ENCODE measurements around the gene STXBP5. TPM values are rescaled to one million over a fixed set of nuclear protein-coding genes. Genes with fewer than 3 reads are reported as not detected.
A peak's percentile ranks its signal among the peaks of the same experiment; 100 is the strongest.
"Not testable (repeated sequence)": the region's sequence is repeated elsewhere in the genome, so short reads cannot be mapped to it uniquely, and the experiment has no call there.

STXBP5 gene
- total RNA-seq, 6 experiments from 2014 or later = 29.5 to 36.2 (median 32.1) TPM

GRCh38 chr6:147378819-147379218 lies 174.6 kb downstream of the STXBP5 start:
- H3K4me3 Mint-ChIP-seq = no peak overlapping the region
- H3K27ac Mint-ChIP-seq = no peak overlapping the region
- H3K9me3 Mint-ChIP-seq = no peaks in the 10 kb centered on the region
- peaks cover 42% of the 10 kb centered on the region for H3K36me3 Mint-ChIP-seq (ENCODE audit: low read depth)
- H3K4me1 Mint-ChIP-seq (ENCODE audit: low read depth) = peaks cover 30% of the 10 kb centered on the region
- no peak for DNase-seq
- TF ChIP-seq, protein P1, sequence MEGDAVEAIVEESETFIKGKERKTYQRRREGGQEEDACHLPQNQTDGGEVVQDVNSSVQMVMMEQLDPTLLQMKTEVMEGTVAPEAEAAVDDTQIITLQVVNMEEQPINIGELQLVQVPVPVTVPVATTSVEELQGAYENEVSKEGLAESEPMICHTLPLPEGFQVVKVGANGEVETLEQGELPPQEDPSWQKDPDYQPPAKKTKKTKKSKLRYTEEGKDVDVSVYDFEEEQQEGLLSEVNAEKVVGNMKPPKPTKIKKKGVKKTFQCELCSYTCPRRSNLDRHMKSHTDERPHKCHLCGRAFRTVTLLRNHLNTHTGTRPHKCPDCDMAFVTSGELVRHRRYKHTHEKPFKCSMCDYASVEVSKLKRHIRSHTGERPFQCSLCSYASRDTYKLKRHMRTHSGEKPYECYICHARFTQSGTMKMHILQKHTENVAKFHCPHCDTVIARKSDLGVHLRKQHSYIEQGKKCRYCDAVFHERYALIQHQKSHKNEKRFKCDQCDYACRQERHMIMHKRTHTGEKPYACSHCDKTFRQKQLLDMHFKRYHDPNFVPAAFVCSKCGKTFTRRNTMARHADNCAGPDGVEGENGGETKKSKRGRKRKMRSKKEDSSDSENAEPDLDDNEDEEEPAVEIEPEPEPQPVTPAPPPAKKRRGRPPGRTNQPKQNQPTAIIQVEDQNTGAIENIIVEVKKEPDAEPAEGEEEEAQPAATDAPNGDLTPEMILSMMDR (IDR thresholded peaks at IDR 0.05) = no peak
- peaks cover 2% of the 10 kb centered on the region; the same call in 1 of the 2 replicates for H3K27me3 Mint-ChIP-seq (ENCODE audit: insufficient read depth)

DNA sequence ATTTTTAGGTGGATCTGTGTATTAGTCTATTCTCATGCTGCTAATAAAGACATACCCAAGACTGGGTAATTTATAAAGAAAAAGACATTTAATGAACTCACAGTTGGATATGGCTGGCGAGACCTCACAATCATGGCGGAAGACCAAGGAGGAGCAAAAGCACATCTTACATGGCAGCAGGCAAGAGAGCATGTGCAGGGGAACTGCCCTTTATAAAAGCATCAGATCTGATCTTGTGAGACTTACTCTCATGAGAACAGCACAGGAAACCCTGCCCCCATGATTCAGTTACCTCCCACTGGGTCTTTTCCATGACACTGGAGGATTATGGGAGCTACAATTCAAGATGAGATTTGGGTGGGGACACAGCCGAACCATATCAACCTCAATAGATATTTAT lies 176.6 kb downstream of the STXBP5 start:
- not testable (repeated sequence) for H3K4me3 Mint-ChIP-seq; DNase-seq; H3K9me3 Mint-ChIP-seq; H3K27me3 Mint-ChIP-seq (ENCODE audit: insufficient read depth)
- peak overlapping the region; percentile 19; the same call in 1 of the 2 replicates for H3K27ac Mint-ChIP-seq
- peaks cover 30% of the 10 kb centered on the region for H3K4me1 Mint-ChIP-seq (ENCODE audit: low read depth)
- peaks cover 34% of the 10 kb centered on the region for H3K36me3 Mint-ChIP-seq (ENCODE audit: low read depth)

GRCh38 chr6:147381712-147382111 lies 177.5 kb downstream of the STXBP5 start:
- Mint-ChIP-seq H3K4me1 (ENCODE audit: low read depth) (peaks cover 30% of the 10 kb centered on the region), H3K27ac (peak overlapping the region; percentile 83), H3K4me3 (peak overlapping the region; percentile 71), H3K9me3 (no peaks in the 10 kb centered on the region), H3K27me3 (ENCODE audit: insufficient read depth) (no peaks in the 10 kb centered on the region), H3K36me3 (ENCODE audit: low read depth) (peaks cover 29% of the 10 kb centered on the region)
- peak; percentile 65 for DNase-seq
- TF ChIP-seq, protein P1 (IDR thresholded peaks at IDR 0.05) = no peak

GRCh38 chr6:147382945-147383554 lies 178.8 kb downstream of the STXBP5 start:
- peaks cover 30% of the 10 kb centered on the region for H3K4me1 Mint-ChIP-seq (ENCODE audit: low read depth)
- TF ChIP-seq, protein P1 (IDR thresholded peaks at IDR 0.05) = peak; percentile 90
- peak; percentile 53 for DNase-seq
- no peak overlapping the region for H3K4me3 Mint-ChIP-seq
- H3K9me3 Mint-ChIP-seq = no peaks in the 10 kb centered on the region
- H3K36me3 Mint-ChIP-seq (ENCODE audit: low read depth) = peaks cover 23% of the 10 kb centered on the region
- no peaks in the 10 kb centered on the region for H3K27me3 Mint-ChIP-seq (ENCODE audit: insufficient read depth)
- no peak overlapping the region; the same call in 1 of the 2 replicates for H3K27ac Mint-ChIP-seq

DNA sequence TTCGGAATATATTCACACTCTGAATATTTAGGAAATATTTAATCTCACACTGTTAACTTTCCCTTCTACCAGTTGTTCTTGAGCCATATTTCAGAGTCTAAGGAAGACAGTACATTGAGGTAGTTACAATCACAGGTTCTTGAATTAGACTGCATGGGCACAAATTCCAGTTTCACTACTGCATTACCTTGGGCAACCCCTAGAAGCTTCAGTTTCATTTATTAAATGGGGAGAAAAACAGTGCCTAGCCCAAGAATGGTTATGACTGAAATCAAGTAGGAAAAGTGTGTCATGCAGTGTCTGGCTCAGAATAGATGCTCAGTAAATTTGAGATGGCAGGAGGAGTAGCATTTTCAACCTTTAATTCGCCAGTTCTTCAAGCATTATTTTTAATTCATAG lies 179.8 kb downstream of the STXBP5 start:
- no peak for DNase-seq

More for the DNA sequence above, 179.8 kb downstream of the STXBP5 start:
- Mint-ChIP-seq H3K36me3 (ENCODE audit: low read depth) (peaks cover 19% of the 10 kb centered on the region), H3K4me3 (no peak overlapping the region), H3K27ac (no peak overlapping the region), H3K9me3 (no peaks in the 10 kb centered on the region), H3K4me1 (ENCODE audit: low read depth) (peaks cover 30% of the 10 kb centered on the region), H3K27me3 (ENCODE audit: insufficient read depth) (no peaks in the 10 kb centered on the region)
- TF ChIP-seq, protein P1 (IDR thresholded peaks at IDR 0.05) = no peak

All from HFFc6 (cell line).